Lower lobe of right lung (tissue), 2 donors: ENCODE data around the gene SORCS2. TPM values are rescaled to one million over a fixed set of nuclear protein-coding genes. Genes with fewer than 3 reads are reported as not detected.

Experiments
- ATAC-seq, 2 donors: fragments of 200-7000 bp; cut with Tn5 transposase; one replicate each; pipeline ENCODE4 v1.9.1; 2020 to 2022; ENCODE audit warnings: mild to moderate bottlenecking in 2 of 2, moderate library complexity in 2 of 2
- DNase-seq: peaks from one replicate; pipeline ENCODE4 v3.0.0-alpha.2; 2020
- H3K27ac ChIP-seq: fragments of 200-600 bp; one replicate; pipeline ENCODE4 v1.8.0; 2022
- H3K27me3 ChIP-seq: fragments of 200-600 bp; one replicate; pipeline ENCODE4 v1.8.0; 2022; ENCODE audit warnings: low read depth
- H3K36me3 ChIP-seq: fragments of 200-600 bp; one replicate; pipeline ENCODE4 v1.8.0; 2022; ENCODE audit warnings: mild to moderate bottlenecking
- H3K4me1 ChIP-seq: fragments of 200-600 bp; one replicate; pipeline ENCODE4 v1.8.0; 2022
- H3K4me3 ChIP-seq: fragments of 200-600 bp; one replicate; pipeline ENCODE4 v1.8.0; 2022; ENCODE audit warnings: mild to moderate bottlenecking
- H3K9me3 ChIP-seq: fragments of 200-600 bp; one replicate; pipeline ENCODE4 v1.8.0; 2022
- intact Hi-C: fragments of 100-400 bp; cut with DNase I; formaldehyde crosslinking; loops from one replicate; pipeline ENCODE4 v1.11.0; 2022
- total RNA-seq: library from RNA; stranded (reverse); fragmentation: NEBNext Ultra II Directional; extraction: Animal tissue kit (Norgen Biotek cat#: 25700); gene quantifications from one replicate; pipeline ENCODE4 v1.2.1, GENCODE V29; 2021
- TF ChIP-seq, protein P1 (sequence below): fragments of 200-600 bp; IDR thresholded peaks from one replicate; pipeline ENCODE4 v1.8.0; 2022; ENCODE audit warnings: antibody characterized with exemption, mild to moderate bottlenecking
- donor health status: DM: no; HTN: yes; CAD: no; lungs with severe emphysema.

The SORCS2 gene
- total RNA-seq, 1 donor from 2014 or later, result 5.8 TPM

DNA sequence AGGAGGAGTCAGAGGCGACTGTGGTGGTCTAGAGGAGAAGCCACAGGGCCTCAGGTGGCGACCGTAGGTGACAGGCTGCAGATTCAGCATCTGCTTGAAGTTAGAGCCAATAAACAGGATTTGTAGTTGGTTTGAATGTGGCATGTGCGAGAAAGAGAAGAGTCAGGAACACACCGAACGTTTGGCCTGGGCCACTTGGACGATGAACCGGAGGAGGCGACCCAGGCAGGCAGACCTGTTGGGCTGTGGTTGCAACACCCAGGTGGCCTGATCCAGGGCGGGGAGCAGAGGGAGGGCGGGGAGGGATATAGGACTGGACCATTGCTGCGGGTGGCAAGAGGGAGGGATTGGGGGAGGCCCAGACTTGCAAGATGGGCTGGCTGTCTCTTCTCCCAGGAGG, 252.4 kb downstream of the SORCS2 start:
- H3K4me3 ChIP-seq, result no peak overlapping the region
- H3K27ac ChIP-seq, result no peak overlapping the region
- ATAC-seq (peak; percentile 18 to 29), DNase-seq (no peak)
- no peaks in the 10 kb centered on the region for H3K4me1 ChIP-seq
- intact Hi-C loops, result no loop called here
- no peaks in the 10 kb centered on the region for H3K9me3 ChIP-seq
- H3K36me3 ChIP-seq, result no peaks in the 10 kb centered on the region
- no peaks in the 10 kb centered on the region for H3K27me3 ChIP-seq
- TF ChIP-seq, protein P1, sequence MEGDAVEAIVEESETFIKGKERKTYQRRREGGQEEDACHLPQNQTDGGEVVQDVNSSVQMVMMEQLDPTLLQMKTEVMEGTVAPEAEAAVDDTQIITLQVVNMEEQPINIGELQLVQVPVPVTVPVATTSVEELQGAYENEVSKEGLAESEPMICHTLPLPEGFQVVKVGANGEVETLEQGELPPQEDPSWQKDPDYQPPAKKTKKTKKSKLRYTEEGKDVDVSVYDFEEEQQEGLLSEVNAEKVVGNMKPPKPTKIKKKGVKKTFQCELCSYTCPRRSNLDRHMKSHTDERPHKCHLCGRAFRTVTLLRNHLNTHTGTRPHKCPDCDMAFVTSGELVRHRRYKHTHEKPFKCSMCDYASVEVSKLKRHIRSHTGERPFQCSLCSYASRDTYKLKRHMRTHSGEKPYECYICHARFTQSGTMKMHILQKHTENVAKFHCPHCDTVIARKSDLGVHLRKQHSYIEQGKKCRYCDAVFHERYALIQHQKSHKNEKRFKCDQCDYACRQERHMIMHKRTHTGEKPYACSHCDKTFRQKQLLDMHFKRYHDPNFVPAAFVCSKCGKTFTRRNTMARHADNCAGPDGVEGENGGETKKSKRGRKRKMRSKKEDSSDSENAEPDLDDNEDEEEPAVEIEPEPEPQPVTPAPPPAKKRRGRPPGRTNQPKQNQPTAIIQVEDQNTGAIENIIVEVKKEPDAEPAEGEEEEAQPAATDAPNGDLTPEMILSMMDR, result no peak

DNA sequence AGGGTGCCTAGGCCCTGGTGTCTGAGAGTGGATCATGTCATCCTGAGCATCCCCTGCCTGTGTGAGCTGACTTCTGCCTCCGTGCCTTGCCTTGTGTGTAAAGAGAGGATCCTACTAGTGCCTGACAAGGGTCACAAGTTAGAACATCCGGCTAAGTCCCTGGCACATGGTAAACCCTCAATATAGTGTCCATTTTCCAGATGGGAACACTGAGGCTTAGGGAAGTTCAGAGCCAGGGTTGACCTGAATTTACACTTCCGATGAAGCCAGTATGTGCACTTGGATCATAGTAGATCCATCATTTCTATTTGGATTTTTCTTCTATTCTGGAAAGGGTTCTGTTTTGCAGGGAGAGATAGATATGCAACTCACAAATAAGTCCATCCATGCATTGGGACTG, 254.9 kb downstream of the SORCS2 start:
- H3K9me3 ChIP-seq, result no peaks in the 10 kb centered on the region
- DNase-seq (no peak), ATAC-seq (no peak)
- no peaks in the 10 kb centered on the region for H3K4me1 ChIP-seq
- TF ChIP-seq, protein P1, result no peak
- H3K27ac ChIP-seq, result no peak overlapping the region
- no peaks in the 10 kb centered on the region for H3K36me3 ChIP-seq
- no peaks in the 10 kb centered on the region for H3K27me3 ChIP-seq
- intact Hi-C loops, result no loop called here
- H3K4me3 ChIP-seq, result no peak overlapping the region

DNA sequence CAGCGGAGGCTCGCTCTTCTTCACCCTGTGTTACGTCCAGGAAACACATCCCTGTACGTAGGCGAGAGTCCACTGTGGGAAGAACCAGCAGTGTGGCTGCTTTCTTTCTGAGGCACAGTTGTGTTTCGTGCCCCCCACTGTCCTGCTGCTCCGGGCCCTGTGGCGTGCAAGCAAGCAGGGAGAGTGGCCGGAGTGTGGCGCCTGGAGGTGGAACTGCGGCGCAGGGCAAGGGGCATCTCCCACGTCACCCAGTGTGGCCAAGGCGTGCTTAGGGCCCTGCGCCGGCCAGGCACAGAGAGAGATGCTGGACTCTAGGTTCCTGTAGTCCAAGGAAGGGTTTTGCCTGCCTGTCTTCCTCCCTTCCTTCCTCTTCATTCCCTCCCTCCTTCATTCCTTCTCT, 255.7 kb downstream of the SORCS2 start:
- intact Hi-C loops, result no loop called here
- Histone ChIP-seq H3K4me3 (no peak overlapping the region), H3K9me3 (no peaks in the 10 kb centered on the region), H3K4me1 (no peaks in the 10 kb centered on the region), H3K36me3 (no peaks in the 10 kb centered on the region), H3K27ac (no peak overlapping the region), H3K27me3 (no peaks in the 10 kb centered on the region)
- DNase-seq, result no peak
- no peak for ATAC-seq
- TF ChIP-seq, protein P1, result no peak

DNA sequence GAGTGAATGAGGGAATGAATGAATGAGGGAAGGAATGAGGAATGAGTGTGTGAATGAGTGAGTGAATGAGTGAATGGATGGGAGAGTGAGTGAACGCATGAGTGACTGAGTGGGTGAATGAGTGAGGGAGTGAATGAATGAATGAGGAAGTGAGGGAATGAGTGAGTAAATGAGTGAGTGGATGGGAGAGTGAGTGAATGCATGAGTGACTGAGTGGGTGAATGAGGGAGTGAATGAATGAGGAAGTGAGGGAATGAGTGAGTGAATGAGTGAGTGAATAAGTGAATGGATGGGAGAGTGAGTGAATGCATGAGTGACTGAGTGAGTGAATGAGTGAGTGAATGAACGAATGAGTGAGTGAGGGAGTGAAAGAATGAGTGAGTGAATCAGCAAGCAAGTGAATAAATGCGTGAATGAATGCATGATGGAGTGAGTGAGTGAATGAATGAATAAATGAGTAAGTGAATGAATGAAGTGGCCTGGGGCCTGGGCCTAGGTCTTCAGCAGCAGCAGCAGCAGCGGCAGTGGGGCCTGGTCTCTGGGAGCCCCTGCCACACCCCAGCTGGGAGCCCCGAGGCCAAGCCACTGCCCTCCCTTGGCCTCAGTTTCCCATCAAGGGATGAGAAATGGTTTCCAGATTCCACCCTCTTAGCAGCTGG, 258.6 kb downstream of the SORCS2 start:
- H3K27me3 ChIP-seq, result no peaks in the 10 kb centered on the region
- DNase-seq, result no peak
- no peaks in the 10 kb centered on the region for H3K9me3 ChIP-seq
- H3K4me3 ChIP-seq, result no peak overlapping the region
- ATAC-seq, result no peak
- H3K27ac ChIP-seq, result no peak overlapping the region
- H3K36me3 ChIP-seq, result no peaks in the 10 kb centered on the region
- H3K4me1 ChIP-seq, result no peaks in the 10 kb centered on the region
- TF ChIP-seq, protein P1, result no peak
- intact Hi-C loops, result no loop called here

DNA sequence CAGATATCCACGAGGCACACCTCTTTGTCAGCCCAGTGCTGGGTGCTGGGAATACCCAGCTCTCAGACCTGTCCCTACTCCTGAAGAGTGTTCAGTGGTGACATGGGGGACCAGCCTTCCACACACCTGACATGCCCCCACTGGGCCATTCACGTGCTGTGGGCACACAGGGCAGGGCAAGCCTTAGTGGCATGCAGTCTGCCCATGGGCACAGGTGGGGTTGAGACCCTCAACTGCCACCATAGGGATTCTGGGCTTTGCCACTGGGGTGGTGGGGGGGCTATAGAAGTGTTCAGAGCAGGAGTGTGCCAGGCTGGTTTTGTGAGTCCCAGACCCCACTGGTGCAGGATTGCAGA, 259.1 kb downstream of the SORCS2 start:
- TF ChIP-seq, protein P1, result no peak
- Histone ChIP-seq H3K27me3 (no peaks in the 10 kb centered on the region), H3K4me3 (no peak overlapping the region), H3K27ac (no peak overlapping the region), H3K4me1 (no peaks in the 10 kb centered on the region), H3K36me3 (no peaks in the 10 kb centered on the region), H3K9me3 (no peaks in the 10 kb centered on the region)
- intact Hi-C loops, result no loop called here
- ATAC-seq (peak in 1 of 2 donors; percentile 40), DNase-seq (no peak)
